Parathyroid adenoma (tissue), 2 donors: Measurements from ENCODE around the gene TPSD1.
"Not testable (repeated sequence)": the region's sequence is repeated elsewhere in the genome, so short reads cannot be mapped to it uniquely, and the experiment has no call there.

Source experiments
- H2AFZ ChIP-seq: fragments of 300-600 bp; sonication (generic); one replicate; pipeline ENCODE4 v1.7.0; 2017; ENCODE audit warnings: antibody characterized with exemption, mild to moderate bottlenecking
- H3K27ac ChIP-seq: fragments of 300-600 bp; sonication (generic); one replicate; pipeline ENCODE4 v1.7.0; 2017
- H3K27me3 ChIP-seq: fragments of 300-600 bp; sonication (generic); one replicate; pipeline ENCODE4 v1.7.0; 2017; ENCODE audit warnings: low read length; ENCODE audit not compliant: control insufficient read depth, insufficient read depth
- H3K36me3 ChIP-seq: fragments of 300-600 bp; sonication (generic); one replicate; pipeline ENCODE4 v1.7.0; 2017; ENCODE audit warnings: low read length; ENCODE audit not compliant: control insufficient read depth, insufficient read depth
- H3K4me1 ChIP-seq: fragments of 300-600 bp; sonication (generic); one replicate; pipeline ENCODE4 v1.7.0; 2017; ENCODE audit warnings: control low read depth
- H3K4me2 ChIP-seq: fragments of 300-600 bp; sonication (generic); one replicate; pipeline ENCODE4 v1.7.0; 2017; ENCODE audit warnings: low read length
- H3K4me3 ChIP-seq: fragments of 300-600 bp; sonication (generic); one replicate; pipeline ENCODE4 v1.7.0; 2017; ENCODE audit warnings: low read depth, low read length
- H3K79me2 ChIP-seq: fragments of 300-600 bp; sonication (generic); one replicate; pipeline ENCODE4 v1.7.0; 2017; ENCODE audit warnings: control low read depth
- H3K9ac ChIP-seq: fragments of 300-600 bp; sonication (generic); one replicate; pipeline ENCODE4 v1.7.0; 2017; ENCODE audit warnings: mild to moderate bottlenecking
- H3K9me3 ChIP-seq: fragments of 300-600 bp; sonication (generic); one replicate; pipeline ENCODE4 v1.7.0; 2017; ENCODE audit warnings: low read length; ENCODE audit not compliant: control insufficient read depth
- CTCF ChIP-seq: fragments of 300-600 bp; sonication (generic); IDR thresholded peaks from one replicate; pipeline ENCODE4 v1.7.0; 2017; ENCODE audit warnings: antibody characterized with exemption, mild to moderate bottlenecking
- donor health status: primary hyperparathyroidism.

Gene TPSD1

GRCh38 chr16:1255276-1256122 is at the start of gene TPSD1:
TPSD1 (plus strand) TSS chr16:1256069; CDS start chr16:1256281, 212 bp downstream.
- not testable (repeated sequence) for H3K4me2 ChIP-seq, H3K9me3 ChIP-seq

DNA sequence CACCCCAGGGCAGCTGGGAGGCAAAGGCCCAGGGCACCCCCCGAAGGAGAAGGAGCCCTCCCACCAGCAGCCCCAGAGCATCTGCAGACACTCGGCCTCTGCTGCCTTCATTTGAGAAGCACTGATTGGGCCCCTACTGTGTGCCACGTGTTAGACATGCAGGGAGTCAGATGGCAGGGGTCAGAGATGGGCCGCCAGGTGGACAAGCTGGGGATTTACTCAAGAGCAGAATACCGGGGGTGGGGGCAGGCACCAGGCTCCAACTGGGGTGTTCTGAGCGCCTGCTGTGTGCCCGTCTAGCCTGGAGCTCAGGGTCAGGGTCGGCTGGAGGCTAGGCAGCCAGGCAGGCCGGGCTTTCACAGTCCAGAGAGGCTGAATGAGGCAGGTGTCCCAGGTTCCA is 49.5 kb upstream of the TPSD1 start:
- no peak for TF ChIP-seq CTCF
- Histone ChIP-seq H3K9me3 (no peaks in the 10 kb centered on the region), H3K27ac (no peak overlapping the region), H3K4me2 (no peak overlapping the region), H3K9ac (no peak overlapping the region), H3K4me3 (no peak overlapping the region), H3K79me2 (no peaks in the 10 kb centered on the region), H3K36me3 (no peaks in the 10 kb centered on the region), H2AFZ (no peak overlapping the region), H3K27me3 (no peaks in the 10 kb centered on the region), H3K4me1 (no peaks in the 10 kb centered on the region)

More at GRCh38 chr16:1255276-1256122, at the start of gene TPSD1:
- H3K4me3 ChIP-seq, H3K9ac ChIP-seq, H3K36me3 ChIP-seq, H3K27ac ChIP-seq, H2AFZ ChIP-seq, H3K79me2 ChIP-seq, H3K27me3 ChIP-seq, H3K4me1 ChIP-seq: not testable (repeated sequence)

DNA sequence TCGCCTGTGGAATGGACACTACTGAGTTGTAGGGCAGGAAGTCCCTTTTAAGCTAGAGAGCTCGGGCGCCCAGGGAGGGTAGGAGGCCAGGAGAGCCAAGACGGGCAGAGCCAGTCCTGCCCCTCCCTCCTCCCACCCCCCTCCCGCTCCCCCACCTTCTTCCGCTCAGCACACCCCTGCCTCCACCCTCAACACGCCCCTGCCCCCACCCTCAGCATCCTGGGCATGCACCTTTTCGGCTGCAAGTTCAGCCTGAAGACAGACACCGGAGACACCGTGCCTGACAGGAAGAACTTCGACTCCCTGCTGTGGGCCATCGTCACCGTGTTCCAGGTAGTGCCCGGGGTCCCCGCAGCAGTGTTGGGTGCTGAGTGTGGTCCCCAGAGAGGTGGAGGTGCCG is 49.1 kb upstream of the TPSD1 start:
- Histone ChIP-seq H3K36me3 (no peaks in the 10 kb centered on the region), H3K9ac (no peak overlapping the region), H3K79me2 (no peaks in the 10 kb centered on the region), H3K27ac (no peak overlapping the region), H3K9me3 (no peaks in the 10 kb centered on the region), H3K27me3 (no peaks in the 10 kb centered on the region), H3K4me2 (no peak overlapping the region), H3K4me1 (no peaks in the 10 kb centered on the region), H3K4me3 (no peak overlapping the region), H2AFZ (no peak overlapping the region)
- no peak for TF ChIP-seq CTCF

GRCh38 chr16:1208239-1208830 is 47.5 kb upstream of the TPSD1 start:
- Histone ChIP-seq H3K36me3 (no peaks in the 10 kb centered on the region), H3K4me2 (no peak overlapping the region), H3K9ac (no peak overlapping the region), H3K9me3 (no peaks in the 10 kb centered on the region), H3K27me3 (no peaks in the 10 kb centered on the region), H2AFZ (no peak overlapping the region), H3K4me3 (no peak overlapping the region), H3K4me1 (no peaks in the 10 kb centered on the region), H3K79me2 (no peaks in the 10 kb centered on the region), H3K27ac (no peak overlapping the region)
- TF ChIP-seq CTCF: no peak

GRCh38 chr16:1209081-1209480 is 46.8 kb upstream of the TPSD1 start:
- TF ChIP-seq CTCF: no peak
- no peaks in the 10 kb centered on the region for H3K27me3 ChIP-seq
- no peaks in the 10 kb centered on the region for H3K9me3 ChIP-seq
- H3K27ac ChIP-seq: no peak overlapping the region
- H3K79me2 ChIP-seq: no peaks in the 10 kb centered on the region
- H2AFZ ChIP-seq: no peak overlapping the region
- H3K4me3 ChIP-seq: no peak overlapping the region
- no peaks in the 10 kb centered on the region for H3K36me3 ChIP-seq
- no peaks in the 10 kb centered on the region for H3K4me1 ChIP-seq
- no peak overlapping the region for H3K9ac ChIP-seq
- H3K4me2 ChIP-seq: no peak overlapping the region
